Endothelial cell of umbilical vein (primary cell): ENCODE results near the gene SNPH.

Experiments used
- EZH2 ChIP-seq: IDR thresholded peaks from 2 replicates; pipeline ENCODE4 v1.6.1; 2012; ENCODE audit warnings: borderline replicate concordance, low read depth, mild to moderate bottlenecking, moderate library complexity, low read length, inconsistent platforms; ENCODE audit not compliant: severe bottlenecking
- FOS ChIP-seq: IDR thresholded peaks from 2 replicates; pipeline ENCODE4 v1.6.1; 2011; ENCODE audit warnings: mild to moderate bottlenecking, low read length, moderate library complexity, borderline replicate concordance; ENCODE audit not compliant: insufficient read depth
- GATA2 ChIP-seq: IDR thresholded peaks from 2 replicates; pipeline ENCODE4 v1.7.0; 2011; ENCODE audit warnings: low read depth, mild to moderate bottlenecking, moderate library complexity, mixed read lengths, low read length; ENCODE audit not compliant: insufficient read length, insufficient read depth
- JUN ChIP-seq: IDR thresholded peaks from 2 replicates; pipeline ENCODE4 v1.6.1; 2011; ENCODE audit warnings: borderline replicate concordance, low read depth; ENCODE audit not compliant: insufficient read length, insufficient read depth
- MYC ChIP-seq: IDR thresholded peaks from one replicate; pipeline ENCODE4 v1.6.1; 2011; ENCODE audit warnings: mild to moderate bottlenecking, low read depth, low read length
- POLR2A ChIP-seq: IDR thresholded peaks from 2 replicates; pipeline ENCODE4 v1.6.1; 2012; ENCODE audit warnings: low read depth, mild to moderate bottlenecking, control low read depth, low read length
- POLR2AphosphoS5 ChIP-seq: IDR thresholded peaks from 2 replicates; pipeline ENCODE4 v1.6.1; 2012; ENCODE audit warnings: low read depth, mild to moderate bottlenecking, control low read depth, low read length, moderate library complexity; ENCODE audit not compliant: insufficient read depth
- TF ChIP-seq, protein P1 (sequence below), 2 donors: IDR thresholded peaks; 1 replicate in 1 of 2; 2 replicates in 1 of 2; pipeline ENCODE4 v1.5.1; 2011; ENCODE audit warnings: low read length in 2 of 2, mild to moderate bottlenecking in 2 of 2, moderate library complexity in 2 of 2, control low read depth in 1 of 2, inconsistent platforms in 1 of 2, low read depth in 1 of 2; ENCODE audit not compliant: insufficient read depth in 1 of 2; ENCODE audit errors: extremely low read depth in 1 of 2
- TF ChIP-seq, protein P2 (sequence below): IDR thresholded peaks from 2 replicates; pipeline ENCODE4 v1.6.1; 2011; ENCODE audit not compliant: insufficient read depth, insufficient read length

DNA sequence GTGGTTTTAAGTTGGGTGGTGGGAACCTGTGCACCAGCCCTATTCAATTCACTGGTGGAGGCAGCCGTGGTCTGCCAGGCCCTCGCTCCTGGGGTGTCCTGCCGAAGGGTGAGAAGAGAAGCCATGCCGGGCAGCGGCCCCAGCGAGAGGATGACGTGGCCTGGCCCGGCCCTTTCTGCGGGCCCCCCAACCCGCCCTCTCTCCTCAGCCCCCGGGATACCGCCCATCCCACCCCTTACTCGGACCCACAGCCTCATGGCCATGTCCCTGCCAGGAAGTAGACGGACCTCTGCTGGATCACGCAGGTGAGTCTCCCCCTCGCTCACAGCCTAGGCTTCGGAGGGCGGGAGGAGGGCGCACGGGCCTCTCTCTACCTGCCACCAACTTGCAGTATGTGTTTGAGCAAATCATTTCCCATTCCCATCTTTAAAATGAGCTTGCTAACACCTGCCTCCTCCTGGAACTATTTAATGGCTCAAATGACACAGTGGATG lies 30.1 kb downstream of the SNPH start:
- TF ChIP-seq, protein P1, sequence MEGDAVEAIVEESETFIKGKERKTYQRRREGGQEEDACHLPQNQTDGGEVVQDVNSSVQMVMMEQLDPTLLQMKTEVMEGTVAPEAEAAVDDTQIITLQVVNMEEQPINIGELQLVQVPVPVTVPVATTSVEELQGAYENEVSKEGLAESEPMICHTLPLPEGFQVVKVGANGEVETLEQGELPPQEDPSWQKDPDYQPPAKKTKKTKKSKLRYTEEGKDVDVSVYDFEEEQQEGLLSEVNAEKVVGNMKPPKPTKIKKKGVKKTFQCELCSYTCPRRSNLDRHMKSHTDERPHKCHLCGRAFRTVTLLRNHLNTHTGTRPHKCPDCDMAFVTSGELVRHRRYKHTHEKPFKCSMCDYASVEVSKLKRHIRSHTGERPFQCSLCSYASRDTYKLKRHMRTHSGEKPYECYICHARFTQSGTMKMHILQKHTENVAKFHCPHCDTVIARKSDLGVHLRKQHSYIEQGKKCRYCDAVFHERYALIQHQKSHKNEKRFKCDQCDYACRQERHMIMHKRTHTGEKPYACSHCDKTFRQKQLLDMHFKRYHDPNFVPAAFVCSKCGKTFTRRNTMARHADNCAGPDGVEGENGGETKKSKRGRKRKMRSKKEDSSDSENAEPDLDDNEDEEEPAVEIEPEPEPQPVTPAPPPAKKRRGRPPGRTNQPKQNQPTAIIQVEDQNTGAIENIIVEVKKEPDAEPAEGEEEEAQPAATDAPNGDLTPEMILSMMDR (IDR thresholded peaks at IDR 0.05; ENCODE audit: extremely low read depth in 1 of 2, insufficient read depth in 1 of 2, low read depth in 1 of 2, low read length in 2 of 2), result no peak
- TF ChIP-seq, protein P2, sequence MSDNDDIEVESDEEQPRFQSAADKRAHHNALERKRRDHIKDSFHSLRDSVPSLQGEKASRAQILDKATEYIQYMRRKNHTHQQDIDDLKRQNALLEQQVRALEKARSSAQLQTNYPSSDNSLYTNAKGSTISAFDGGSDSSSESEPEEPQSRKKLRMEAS, result no peak
- no peak for TF ChIP-seq POLR2A
- TF ChIP-seq GATA2, result no peak
- no peak for TF ChIP-seq POLR2AphosphoS5
- no peak for TF ChIP-seq EZH2
- TF ChIP-seq JUN, result no peak
- TF ChIP-seq FOS, result no peak
- no peak for TF ChIP-seq MYC
